H1 (cell line): Measurements from ENCODE around the gene TUBGCP2.

ENCODE experiments used
- CEBPB ChIP-seq: IDR thresholded peaks from 2 replicates; pipeline ENCODE4 v1.6.1; 2012; ENCODE audit warnings: low read depth, low read length
- CTCF ChIP-seq, 3 experiments: IDR thresholded peaks; 1 replicate in 2 of 3; 2 replicates in 1 of 3; pipeline versions ENCODE4 v1.5.1 to v1.6.1; 2011; ENCODE audit warnings: low read length in 3 of 3, mild to moderate bottlenecking in 3 of 3, inconsistent platforms in 2 of 3, low read depth in 1 of 3, moderate library complexity in 1 of 3; ENCODE audit not compliant: insufficient read depth in 1 of 3; ENCODE audit errors: control extremely low read depth in 1 of 3
- EP300 ChIP-seq, 2 experiments: IDR thresholded peaks; 1 replicate in 1 of 2; 2 replicates in 1 of 2; pipeline ENCODE4 v1.6.1; 2011 to 2012; ENCODE audit warnings: low read depth in 2 of 2, low read length in 2 of 2, mild to moderate bottlenecking in 2 of 2, borderline replicate concordance in 1 of 2, inconsistent platforms in 1 of 2, moderate library complexity in 1 of 2
- TEAD4 ChIP-seq: IDR thresholded peaks from 2 replicates; pipeline ENCODE4 v1.6.1; 2012; ENCODE audit warnings: low read depth, low read length, inconsistent platforms, mixed read lengths

GRCh38 chr10:133299224-133299623 is 9.4 kb downstream of the TUBGCP2 start:
- TF ChIP-seq EP300 (IDR thresholded peaks at IDR 0.05; ENCODE audit: borderline replicate concordance in 1 of 2, low read depth in 2 of 2, low read length in 2 of 2) (no peak), TEAD4 (no peak), CEBPB (no peak), CTCF (IDR thresholded peaks at IDR 0.05; ENCODE audit: control extremely low read depth in 1 of 3, insufficient read depth in 1 of 3, low read depth in 1 of 3, low read length in 3 of 3) (no peak)
